T-helper 1 cell treated with Interleukin-12 subunit alpha and Interleukin-12 subunit beta and Interleukin-4 antibody, amounts not matched to agents 30 ng/mL and 1 ng/mL, for 36 hours (primary cell): ENCODE measurements around the gene TRIO. TPM values are rescaled to one million over a fixed set of nuclear protein-coding genes. Genes with fewer than 3 reads are reported as not detected.
"Not testable (repeated sequence)": the region's sequence is repeated elsewhere in the genome, so short reads cannot be mapped to it uniquely, and the experiment has no call there.

Experiments used
- intact Hi-C: fragments of 100-400 bp; cut with micrococcal nuclease; formaldehyde crosslinking; loops from one replicate; pipeline ENCODE4 v1.15.1; 2024
- total RNA-seq: library from RNA; stranded (reverse); gene quantifications from 2 replicates; pipeline ENCODE4 v1.2.3, GENCODE V29; 2022

The TRIO gene
- total RNA-seq: 9.6 and 12.9 TPM in 2 replicates

- intact Hi-C loops: loop anchor here (2.0 to 10.0 kb wide), 9 partner anchors 34 to 852 kb away; partner anchors contain the start of genes OTULIN and OTULINL
Observed at GRCh38 chr5:14142827-14143545, at the start of gene TRIO. Gene TRIO (plus strand): TSS chr5:14143342. CDS start chr5:14143726, 384 bp downstream.

GRCh38 chr5:14097380-14097779 lies 45.8 kb upstream of the TRIO start:
- intact Hi-C loops: not testable (repeated sequence)

GRCh38 chr5:14097998-14098471 lies 45.1 kb upstream of the TRIO start:
- intact Hi-C loops: no loop called here

GRCh38 chr5:14100281-14100680 lies 42.9 kb upstream of the TRIO start:
- intact Hi-C loops: loop anchor here (10.0 kb wide), 1 partner anchor 115 kb away; no protein-coding TSS in a partner anchor

- intact Hi-C loops: loop anchor here (10.0 kb wide), 1 partner anchor 117 kb away; no protein-coding TSS in a partner anchor
Observed at GRCh38 chr5:14101922-14102321, 41.2 kb upstream of the TRIO start.

- intact Hi-C loops: loop anchor here (10.0 kb wide), 1 partner anchor 118 kb away; no protein-coding TSS in a partner anchor
Observed at GRCh38 chr5:14102666-14103065, 40.5 kb upstream of the TRIO start.

GRCh38 chr5:14105718-14106410 lies 37.3 kb upstream of the TRIO start:
- intact Hi-C loops: loop anchor here (10.0 kb wide), 1 partner anchor 121 kb away; no protein-coding TSS in a partner anchor

- intact Hi-C loops: loop anchor here (10.0 kb wide), 1 partner anchor 123 kb away; no protein-coding TSS in a partner anchor
Observed at GRCh38 chr5:14107536-14107935, 35.6 kb upstream of the TRIO start.

- intact Hi-C loops: loop anchor here (1.0 to 10.0 kb wide), 3 partner anchors 34 to 162 kb away; partner anchors contain the start of gene TRIO
Observed at GRCh38 chr5:14108170-14108996, 34.8 kb upstream of the TRIO start.

GRCh38 chr5:14109041-14109747 lies 33.9 kb upstream of the TRIO start:
- intact Hi-C loops: loop anchor here (1.0 to 10.0 kb wide), 3 partner anchors 34 to 155 kb away; partner anchors contain the start of gene TRIO

GRCh38 chr5:14109771-14110170 lies 33.4 kb upstream of the TRIO start:
- intact Hi-C loops: loop anchor here (1.0 to 10.0 kb wide), 3 partner anchors 33 to 155 kb away; partner anchors contain the start of gene TRIO

GRCh38 chr5:14110196-14110595 lies 32.9 kb upstream of the TRIO start:
- intact Hi-C loops: no loop called here

- intact Hi-C loops: no loop called here
Observed at GRCh38 chr5:14110680-14111079, 32.5 kb upstream of the TRIO start.

GRCh38 chr5:14112998-14113652 lies 30.0 kb upstream of the TRIO start:
- intact Hi-C loops: no loop called here

GRCh38 chr5:14114615-14115251 lies 28.4 kb upstream of the TRIO start:
- intact Hi-C loops: no loop called here

- intact Hi-C loops: no loop called here
Observed at GRCh38 chr5:14115323-14115895, 27.7 kb upstream of the TRIO start.

- intact Hi-C loops: no loop called here
Observed at GRCh38 chr5:14118551-14119320, 24.4 kb upstream of the TRIO start.

- intact Hi-C loops: no loop called here
Observed at GRCh38 chr5:14120176-14120575, 23.0 kb upstream of the TRIO start.
